ENCODE data around the gene CEP57L1.

The CEP57L1 gene

GRCh38 chr6:109095036-109095834 lies at the start of gene CEP57L1:
Gene CEP57L1, plus strand, starts transcription at chr6:109095507. Its CDS starts 49,715 bp downstream, at chr6:109145222.
- DNase-seq, result peak; percentile 92

GRCh38 chr6:109048176-109048575 lies 47.1 kb upstream of the CEP57L1 start:
- no peak for DNase-seq

GRCh38 chr6:109048670-109049415 lies 46.5 kb upstream of the CEP57L1 start:
- DNase-seq, result no peak

GRCh38 chr6:109050012-109050411 lies 45.3 kb upstream of the CEP57L1 start:
- DNase-seq, result no peak

GRCh38 chr6:109050447-109051102 lies 44.7 kb upstream of the CEP57L1 start:
- no peak for DNase-seq

GRCh38 chr6:109051301-109052017 lies 43.8 kb upstream of the CEP57L1 start:
- DNase-seq, result no peak

DNA sequence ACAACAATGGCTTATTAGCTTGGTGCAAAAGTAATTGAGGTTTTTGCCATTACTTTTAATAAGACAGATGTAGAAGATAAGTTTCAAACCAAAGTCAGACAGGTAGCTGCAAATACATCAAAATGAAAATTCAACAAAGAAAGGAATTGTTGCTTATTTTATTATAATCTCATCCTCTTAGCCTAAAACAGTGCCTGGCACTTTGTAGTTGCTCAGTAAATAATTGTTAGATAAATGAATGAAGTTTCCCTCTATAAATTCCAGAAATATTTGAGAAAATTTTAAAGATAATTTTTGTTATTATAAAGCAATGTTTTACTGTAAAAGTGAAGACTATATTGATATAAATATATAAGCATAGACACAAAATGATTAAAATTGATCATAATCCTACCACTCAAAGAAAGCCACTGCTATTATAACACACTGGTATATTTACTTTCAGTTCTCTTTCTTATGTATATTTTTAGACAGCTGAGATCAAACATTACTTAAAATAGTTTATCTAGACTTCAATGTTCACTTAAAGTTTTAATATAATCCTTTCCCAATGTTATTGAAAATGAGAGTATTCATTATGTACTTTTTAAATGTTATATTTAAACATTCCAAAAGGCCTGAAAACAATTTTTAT lies 43.2 kb upstream of the CEP57L1 start:
- DNase-seq, result no peak

DNA sequence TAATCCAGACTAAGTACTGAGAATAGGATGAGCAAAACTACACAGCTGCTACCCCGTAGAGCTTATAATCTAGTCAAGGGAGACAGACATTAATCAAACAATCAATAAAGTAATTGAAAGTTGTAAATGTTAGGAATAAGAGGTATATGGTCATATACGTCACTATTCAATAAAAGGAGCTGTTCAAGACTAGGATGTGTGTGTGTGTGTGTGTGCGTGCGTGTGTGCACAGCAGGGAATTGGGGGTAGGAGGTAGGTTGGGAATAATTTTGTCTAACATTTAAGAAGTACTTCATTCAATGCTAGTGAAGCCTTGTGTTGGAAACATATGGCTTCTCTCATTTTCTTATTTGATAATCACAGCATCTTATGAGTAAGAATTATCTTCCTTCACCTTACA lies 42.5 kb upstream of the CEP57L1 start:
- no peak for DNase-seq

- DNase-seq, result no peak
Measured at GRCh38 chr6:109053336-109053735, 42.0 kb upstream of the CEP57L1 start.

- DNase-seq, result no peak
Measured at GRCh38 chr6:109055771-109056235, 39.5 kb upstream of the CEP57L1 start.

DNA sequence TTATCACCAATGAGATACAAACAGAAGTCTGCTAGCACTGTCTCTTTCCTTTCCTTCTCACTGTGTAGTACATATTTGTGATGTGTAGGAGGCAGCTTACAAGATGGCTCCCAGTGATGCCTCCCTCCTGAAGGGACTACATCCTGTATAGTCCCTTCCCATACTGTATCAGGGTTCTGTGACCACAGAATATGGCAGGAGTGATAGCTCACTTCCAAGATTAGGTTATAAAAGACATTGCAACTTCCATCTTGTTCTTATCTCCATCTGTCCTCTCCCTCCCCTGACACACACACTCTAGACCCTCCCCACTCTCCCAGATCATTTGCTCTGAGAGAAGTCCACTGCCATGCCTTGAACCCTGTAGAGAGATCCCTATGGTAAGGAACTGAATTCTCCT lies 38.6 kb upstream of the CEP57L1 start:
- no peak for DNase-seq

- DNase-seq, result no peak
Measured at GRCh38 chr6:109058620-109059019, 36.7 kb upstream of the CEP57L1 start.

- no peak for DNase-seq
Measured at GRCh38 chr6:109059153-109059552, 36.2 kb upstream of the CEP57L1 start.

- DNase-seq, result no peak
Measured at GRCh38 chr6:109059571-109060021, 35.7 kb upstream of the CEP57L1 start.

DNA sequence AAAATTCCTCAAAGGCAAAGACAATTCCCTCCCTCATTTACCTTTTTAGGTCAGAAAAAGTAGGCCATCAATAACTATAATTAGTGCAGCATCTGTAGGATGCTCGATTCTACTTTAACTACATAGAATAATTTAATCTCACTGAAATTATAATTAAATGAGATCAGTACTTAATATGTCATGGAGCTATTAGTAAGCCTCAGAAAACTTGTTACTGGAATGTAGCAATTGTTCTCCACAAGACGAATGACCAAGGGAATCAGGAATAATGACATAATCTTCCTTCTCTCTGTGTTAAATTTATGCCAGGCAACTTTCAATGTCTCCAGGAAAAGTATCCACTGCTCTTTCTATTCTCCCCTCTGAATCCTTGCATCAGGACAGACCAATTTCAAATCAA lies 34.7 kb upstream of the CEP57L1 start:
- no peak for DNase-seq

GRCh38 chr6:109062216-109062615 lies 33.1 kb upstream of the CEP57L1 start:
- no peak for DNase-seq

- DNase-seq, result no peak
Measured at GRCh38 chr6:109062767-109063352, 32.4 kb upstream of the CEP57L1 start.

DNA sequence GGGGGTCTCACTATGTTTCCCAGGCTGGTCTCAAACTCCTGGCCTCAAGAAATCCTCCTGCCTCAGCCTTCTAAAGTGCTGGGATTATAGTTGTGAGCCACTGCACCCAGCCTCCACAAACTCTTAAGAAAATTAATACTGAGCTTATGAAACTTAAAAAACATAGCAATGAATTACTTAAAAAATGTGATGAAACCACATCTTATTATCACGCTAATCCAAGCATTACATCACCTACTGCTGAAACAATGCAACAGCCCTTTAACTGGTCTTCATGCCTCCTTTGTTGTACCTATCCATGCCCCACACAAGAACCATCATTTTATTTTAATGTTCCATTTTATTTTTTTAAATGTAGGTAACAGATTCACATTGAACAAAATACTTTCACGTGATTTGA lies 25.6 kb upstream of the CEP57L1 start:
- DNase-seq, result no peak

DNA sequence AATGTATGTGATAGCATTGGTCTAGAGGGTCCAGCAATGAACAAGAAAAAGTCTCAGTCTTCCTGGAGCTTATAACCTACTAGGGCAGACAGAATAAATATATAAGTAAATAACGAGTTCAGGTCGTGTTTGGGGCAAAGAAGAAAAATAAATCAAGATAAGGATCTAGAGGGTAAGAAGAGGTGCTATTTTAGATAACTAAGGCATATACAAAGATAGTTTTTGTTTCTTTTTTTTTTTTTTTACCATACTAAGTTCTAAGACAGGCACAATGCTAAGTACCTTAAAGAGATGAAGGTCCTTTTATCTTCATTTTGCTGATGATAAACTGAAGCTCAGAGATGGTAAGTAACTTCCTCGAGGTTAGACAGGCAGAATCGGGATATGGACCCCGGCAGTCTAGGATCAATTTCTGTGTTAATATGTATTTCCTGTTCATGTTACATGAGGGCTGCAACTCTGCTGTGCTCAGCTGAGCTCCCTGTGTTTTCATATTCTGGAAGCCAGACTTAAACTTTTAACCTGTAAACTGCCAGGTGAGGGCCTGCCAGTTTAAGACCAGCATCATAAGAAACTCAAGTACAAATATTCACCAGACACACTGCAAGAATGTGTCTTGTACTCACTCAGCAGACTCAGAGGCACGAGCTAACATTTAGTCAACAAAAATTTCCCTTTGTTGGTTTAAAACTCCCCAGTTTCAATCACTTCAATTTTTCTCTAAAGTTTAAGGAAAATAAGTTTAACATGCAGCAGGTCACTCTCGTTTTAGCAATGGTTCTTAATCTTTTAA lies 24.0 kb upstream of the CEP57L1 start:
- DNase-seq, result no peak

GRCh38 chr6:109073344-109074132 lies 21.8 kb upstream of the CEP57L1 start:
- peak; percentile 47 for DNase-seq

Data from activated gamma-delta T cell treated with Interleukin-2 at 50 U/mL for 16 hours (primary cell).